Mesothelial cell of epicardium (in vitro differentiated cells): ENCODE measurements around the gene CDC42BPA. TPM values are rescaled to one million over a fixed set of nuclear protein-coding genes. Genes with fewer than 3 reads are reported as not detected.
"Not testable (repeated sequence)": the region's sequence is repeated elsewhere in the genome, so short reads cannot be mapped to it uniquely, and the experiment has no call there.

Experiments used
- DNase-seq, 2 experiments: peaks; one replicate each; pipeline ENCODE4 v3.0.0; 2021; ENCODE audit warnings: low spot score in 2 of 2; ENCODE audit not compliant: unreplicated experiment in 2 of 2
- H3K27ac Mint-ChIP-seq: 2 replicates; pipeline ENCODE4 v1.8.0; 2021; ENCODE audit warnings: mixed read lengths
- H3K27me3 Mint-ChIP-seq: 2 replicates; pipeline ENCODE4 v1.8.0; 2021; ENCODE audit warnings: low read depth, mixed read lengths
- H3K36me3 Mint-ChIP-seq: 2 replicates; pipeline ENCODE4 v1.8.0; 2021; ENCODE audit warnings: mixed read lengths
- H3K4me1 Mint-ChIP-seq: 2 replicates; pipeline ENCODE4 v1.8.0; 2021; ENCODE audit warnings: mixed read lengths
- H3K4me3 Mint-ChIP-seq: 2 replicates; pipeline ENCODE4 v1.8.0; 2021; ENCODE audit warnings: mild to moderate bottlenecking, moderate library complexity, mixed read lengths
- H3K9me3 Mint-ChIP-seq: 2 replicates; pipeline ENCODE4 v1.8.0; 2021; ENCODE audit warnings: mixed read lengths
- total RNA-seq: library from RNA; stranded (reverse); gene quantifications from 3 replicates; pipeline ENCODE4 v1.2.1, GENCODE V29; 2021
- TF ChIP-seq, protein P1 (sequence below): fragments of 200-600 bp; sonication (generic); IDR thresholded peaks from one replicate; pipeline ENCODE4 v1.5.0; 2021; ENCODE audit warnings: antibody characterized with exemption; ENCODE audit not compliant: unreplicated experiment

CDC42BPA gene
- total RNA-seq, 1 donor from 2014 or later, result 44.4 TPM

DNA sequence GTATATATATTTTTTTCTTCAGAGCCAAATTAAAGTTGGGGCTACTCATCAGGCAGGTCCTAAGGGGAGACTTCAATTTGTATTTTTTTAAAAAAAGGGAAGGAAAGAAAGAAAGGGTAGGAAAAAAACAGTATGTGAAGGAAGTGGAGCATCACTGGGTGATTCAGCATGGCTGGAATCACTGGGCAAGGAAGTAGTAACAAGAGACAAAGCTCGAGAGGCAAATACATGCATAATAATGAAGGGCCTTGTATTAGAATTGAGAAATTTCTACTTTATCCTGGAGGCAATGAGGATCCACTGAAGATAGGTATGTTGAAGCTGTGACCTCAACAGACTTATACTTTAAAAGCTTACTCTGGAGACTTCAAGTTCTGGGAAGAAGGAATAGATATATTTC is 193.8 kb downstream of the CDC42BPA start:
- no peaks in the 10 kb centered on the region for H3K9me3 Mint-ChIP-seq
- TF ChIP-seq, protein P1, sequence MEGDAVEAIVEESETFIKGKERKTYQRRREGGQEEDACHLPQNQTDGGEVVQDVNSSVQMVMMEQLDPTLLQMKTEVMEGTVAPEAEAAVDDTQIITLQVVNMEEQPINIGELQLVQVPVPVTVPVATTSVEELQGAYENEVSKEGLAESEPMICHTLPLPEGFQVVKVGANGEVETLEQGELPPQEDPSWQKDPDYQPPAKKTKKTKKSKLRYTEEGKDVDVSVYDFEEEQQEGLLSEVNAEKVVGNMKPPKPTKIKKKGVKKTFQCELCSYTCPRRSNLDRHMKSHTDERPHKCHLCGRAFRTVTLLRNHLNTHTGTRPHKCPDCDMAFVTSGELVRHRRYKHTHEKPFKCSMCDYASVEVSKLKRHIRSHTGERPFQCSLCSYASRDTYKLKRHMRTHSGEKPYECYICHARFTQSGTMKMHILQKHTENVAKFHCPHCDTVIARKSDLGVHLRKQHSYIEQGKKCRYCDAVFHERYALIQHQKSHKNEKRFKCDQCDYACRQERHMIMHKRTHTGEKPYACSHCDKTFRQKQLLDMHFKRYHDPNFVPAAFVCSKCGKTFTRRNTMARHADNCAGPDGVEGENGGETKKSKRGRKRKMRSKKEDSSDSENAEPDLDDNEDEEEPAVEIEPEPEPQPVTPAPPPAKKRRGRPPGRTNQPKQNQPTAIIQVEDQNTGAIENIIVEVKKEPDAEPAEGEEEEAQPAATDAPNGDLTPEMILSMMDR, result no peak
- H3K36me3 Mint-ChIP-seq, result peaks cover 4% of the 10 kb centered on the region
- H3K27ac Mint-ChIP-seq, result no peak overlapping the region
- H3K4me1 Mint-ChIP-seq, result no peaks in the 10 kb centered on the region
- H3K27me3 Mint-ChIP-seq, result no peaks in the 10 kb centered on the region
- no peak for DNase-seq
- H3K4me3 Mint-ChIP-seq, result no peak overlapping the region

DNA sequence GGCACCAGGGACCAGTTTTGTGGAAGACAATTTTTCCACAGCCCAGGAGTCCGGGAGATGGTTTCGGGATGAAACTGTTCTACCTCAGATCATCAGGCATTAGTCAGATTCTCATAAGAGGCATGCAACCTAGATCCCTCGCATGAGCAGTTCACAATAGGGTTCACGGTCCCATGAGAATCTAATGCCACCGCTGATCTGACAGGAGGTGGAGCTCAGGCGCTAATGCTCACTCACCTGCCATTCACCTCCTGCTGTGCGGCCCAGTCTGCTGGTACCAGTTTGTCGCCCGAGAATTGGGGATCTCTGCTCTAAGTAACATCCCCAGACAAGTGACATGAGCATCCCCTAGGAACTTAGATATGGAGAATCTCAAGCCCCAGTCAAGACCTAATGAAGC is 197.5 kb downstream of the CDC42BPA start:
- Mint-ChIP-seq H3K4me3 (no peak overlapping the region), H3K9me3 (no peaks in the 10 kb centered on the region), H3K36me3 (no peaks in the 10 kb centered on the region), H3K27ac (no peak overlapping the region), H3K4me1 (no peaks in the 10 kb centered on the region), H3K27me3 (no peaks in the 10 kb centered on the region)
- TF ChIP-seq, protein P1, result no peak
- DNase-seq, result no peak

DNA sequence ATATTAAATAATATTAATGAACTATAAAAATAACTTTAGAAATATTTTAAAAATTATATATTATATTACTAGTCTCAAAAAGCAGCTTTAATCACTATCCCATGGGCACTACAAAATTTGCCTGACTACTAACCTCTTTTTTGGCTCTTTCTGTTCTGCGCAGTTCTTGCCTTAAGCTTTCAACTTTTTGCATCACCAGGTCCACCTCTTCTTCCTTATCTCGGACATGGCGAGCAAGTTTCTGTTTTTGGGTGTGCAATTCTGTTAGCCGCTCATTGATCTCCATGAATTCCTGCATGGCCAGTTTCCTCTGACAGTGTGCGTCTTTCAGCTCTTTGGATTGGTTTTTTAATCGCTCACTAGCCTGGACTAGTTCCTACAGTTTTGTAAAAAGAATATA is 205.8 kb downstream of the CDC42BPA start:
- peaks cover 26% of the 10 kb centered on the region for H3K36me3 Mint-ChIP-seq

DNA sequence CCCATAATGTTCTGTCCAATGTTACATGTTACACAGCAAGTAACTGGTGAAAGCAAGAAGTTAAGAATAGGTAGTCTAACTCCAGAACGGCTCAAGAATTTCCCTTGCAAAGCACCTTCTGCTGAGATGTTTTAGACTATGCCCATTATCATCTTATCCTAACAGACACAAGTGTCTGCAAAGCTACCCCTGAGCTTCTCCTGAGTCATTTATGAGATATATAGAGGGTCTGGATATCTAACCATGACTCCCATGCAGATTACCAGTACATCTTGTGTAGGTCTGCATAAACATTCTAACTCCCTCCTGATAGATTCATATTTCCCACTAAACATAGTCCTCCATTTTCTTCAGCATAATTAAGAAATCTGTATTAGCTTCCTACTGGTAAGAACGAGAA is 206.5 kb downstream of the CDC42BPA start:
- H3K27ac Mint-ChIP-seq, result no peak overlapping the region
- no peaks in the 10 kb centered on the region for H3K4me1 Mint-ChIP-seq
- peaks cover 33% of the 10 kb centered on the region for H3K36me3 Mint-ChIP-seq
- H3K27me3 Mint-ChIP-seq, result no peaks in the 10 kb centered on the region
- TF ChIP-seq, protein P1, result no peak
- DNase-seq, result no peak
- H3K9me3 Mint-ChIP-seq, result peaks cover 17% of the 10 kb centered on the region
- no peak overlapping the region for H3K4me3 Mint-ChIP-seq

More for the DNA sequence above, 205.8 kb downstream of the CDC42BPA start:
- Mint-ChIP-seq H3K9me3 (peaks cover 12% of the 10 kb centered on the region), H3K4me3 (no peak overlapping the region), H3K27me3 (no peaks in the 10 kb centered on the region), H3K4me1 (no peaks in the 10 kb centered on the region), H3K27ac (no peak overlapping the region)
- no peak for DNase-seq
- TF ChIP-seq, protein P1, result no peak

DNA sequence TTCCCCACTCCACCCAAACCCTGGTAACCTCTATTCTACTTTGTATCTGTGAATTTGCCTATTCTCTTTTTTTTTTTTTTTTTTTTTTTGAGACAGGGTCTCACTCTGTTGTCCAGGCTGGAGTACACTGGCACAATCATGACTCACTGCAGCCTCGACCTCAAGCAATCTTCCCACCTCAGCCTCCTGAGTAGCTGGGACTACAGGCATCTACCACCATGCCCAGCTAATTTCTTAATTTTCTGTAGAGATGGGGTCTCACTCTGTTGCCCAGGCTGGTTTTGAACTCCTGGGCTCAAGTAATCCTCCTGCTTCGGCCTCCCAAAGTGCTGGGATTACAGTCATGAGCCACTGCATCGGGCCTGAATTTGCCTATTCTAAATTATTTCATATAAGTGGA is 213.0 kb downstream of the CDC42BPA start:
- not testable (repeated sequence) for H3K4me1 Mint-ChIP-seq, H3K27me3 Mint-ChIP-seq, H3K27ac Mint-ChIP-seq, DNase-seq, H3K4me3 Mint-ChIP-seq
- peaks cover 29% of the 10 kb centered on the region for H3K9me3 Mint-ChIP-seq
- peaks cover 39% of the 10 kb centered on the region for H3K36me3 Mint-ChIP-seq

DNA sequence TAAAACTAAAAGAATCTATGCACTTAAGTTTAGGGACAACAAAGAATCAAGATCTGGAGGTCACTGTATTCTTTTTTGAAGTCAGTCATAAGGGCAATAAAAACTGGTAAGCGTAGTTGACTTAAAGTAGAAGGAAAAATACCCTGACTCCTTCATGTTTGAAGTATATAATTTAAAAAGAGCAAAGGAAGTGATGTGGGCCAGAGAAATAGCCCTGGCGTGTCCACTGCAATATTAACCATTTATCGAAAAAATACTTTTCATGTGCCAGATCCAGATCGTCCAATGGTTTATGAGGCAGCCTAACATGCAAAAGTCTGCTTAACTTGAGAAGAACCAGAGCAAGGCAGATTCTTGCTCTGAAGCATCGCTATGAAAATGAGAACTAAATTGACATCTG is 216.2 kb downstream of the CDC42BPA start:
- no peak for DNase-seq
- H3K27ac Mint-ChIP-seq, result no peak overlapping the region
- no peak overlapping the region for H3K4me3 Mint-ChIP-seq
- TF ChIP-seq, protein P1, result no peak
- peaks cover 13% of the 10 kb centered on the region for H3K9me3 Mint-ChIP-seq
- no peaks in the 10 kb centered on the region for H3K27me3 Mint-ChIP-seq
- peaks cover 6% of the 10 kb centered on the region for H3K4me1 Mint-ChIP-seq
- peaks cover 25% of the 10 kb centered on the region for H3K36me3 Mint-ChIP-seq
